Erythroblast (primary cell): ENCODE measurements around the gene NRP1.

Experiments
- DNase-seq, 2 experiments: peaks; one replicate each; lab custom pipeline; 2025; lab: John Stamatoyannopoulos, UW
- GATA1 ChIP-seq: IDR thresholded peaks from 2 replicates; pipeline ENCODE4 v1.6.1; 2011; ENCODE audit warnings: low read depth, mild to moderate bottlenecking, control low read depth, low read length, moderate library complexity
- POLR2A ChIP-seq: IDR thresholded peaks from 2 replicates; pipeline ENCODE4 v1.6.1; 2011; ENCODE audit warnings: mild to moderate bottlenecking, low read length

Gene NRP1

DNA sequence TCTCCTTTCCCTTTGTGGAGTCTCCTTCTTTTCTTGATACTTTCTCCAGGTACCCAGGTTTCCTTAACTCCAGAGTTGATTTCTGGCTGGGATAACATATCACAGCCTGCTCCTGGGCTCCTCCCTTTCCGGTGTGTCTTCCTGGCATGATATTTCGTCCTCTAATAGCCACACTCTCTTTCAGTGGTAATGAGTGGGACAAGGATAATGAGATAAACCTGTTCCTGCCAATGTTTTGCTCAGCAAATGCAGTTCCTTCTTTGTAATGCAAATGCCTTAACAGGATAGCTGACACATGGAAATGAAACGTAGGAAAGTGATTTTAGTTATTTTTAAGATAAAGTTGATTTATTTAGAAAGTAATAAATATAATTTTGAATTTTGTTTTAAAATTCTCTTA, 168.6 kb downstream of the NRP1 start:
- no peak for DNase-seq
- TF ChIP-seq GATA1 = no peak
- TF ChIP-seq POLR2A = no peak

DNA sequence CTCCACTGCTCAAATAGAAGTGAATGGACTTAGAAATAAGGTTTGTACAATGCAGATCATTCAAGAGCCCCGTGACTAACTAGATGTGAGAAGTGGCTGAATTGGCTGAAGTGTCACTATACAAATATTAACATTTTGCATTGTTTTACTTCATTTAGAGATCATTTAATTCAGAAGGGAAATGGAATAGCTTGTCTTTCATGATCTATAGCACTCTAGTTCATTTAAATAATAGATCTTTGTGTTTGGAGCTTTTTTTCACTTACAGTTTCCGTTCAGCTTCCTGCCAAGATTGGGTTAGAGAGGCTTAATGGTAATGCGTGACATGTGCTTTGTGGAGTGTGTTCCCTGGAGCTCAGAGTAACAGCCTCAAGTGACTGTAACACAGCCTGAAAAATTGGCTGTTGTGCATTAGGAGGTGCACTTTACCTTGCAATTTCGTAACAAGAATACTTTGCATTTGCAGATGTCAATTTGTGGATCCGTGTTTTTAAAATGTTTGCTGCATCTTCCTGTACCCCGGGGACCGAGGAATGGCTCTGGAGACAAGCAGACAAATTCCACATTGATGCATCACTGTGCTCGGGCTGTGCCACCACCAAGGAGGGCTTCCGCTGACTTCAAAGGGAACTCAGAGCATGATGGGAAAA, 170.3 kb downstream of the NRP1 start:
- DNase-seq = no peak
- no peak for TF ChIP-seq POLR2A
- no peak for TF ChIP-seq GATA1

DNA sequence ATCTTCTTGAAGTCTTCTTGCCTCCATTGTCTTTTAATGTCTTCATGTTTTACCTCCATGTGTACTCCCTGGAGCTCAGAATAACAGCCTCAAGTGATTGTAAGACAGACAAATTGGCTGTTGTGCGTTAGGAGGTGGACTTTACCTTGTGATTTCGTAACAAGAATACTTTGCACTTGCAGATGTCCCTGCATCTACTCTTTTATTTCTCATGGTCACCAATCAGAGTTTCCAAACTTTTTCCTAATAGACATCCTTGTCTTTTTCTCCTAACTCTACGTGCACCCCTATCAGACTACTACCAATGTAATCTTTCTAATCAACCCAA, 172.3 kb downstream of the NRP1 start:
- TF ChIP-seq GATA1 (no peak), POLR2A (no peak)
- no peak for DNase-seq

DNA sequence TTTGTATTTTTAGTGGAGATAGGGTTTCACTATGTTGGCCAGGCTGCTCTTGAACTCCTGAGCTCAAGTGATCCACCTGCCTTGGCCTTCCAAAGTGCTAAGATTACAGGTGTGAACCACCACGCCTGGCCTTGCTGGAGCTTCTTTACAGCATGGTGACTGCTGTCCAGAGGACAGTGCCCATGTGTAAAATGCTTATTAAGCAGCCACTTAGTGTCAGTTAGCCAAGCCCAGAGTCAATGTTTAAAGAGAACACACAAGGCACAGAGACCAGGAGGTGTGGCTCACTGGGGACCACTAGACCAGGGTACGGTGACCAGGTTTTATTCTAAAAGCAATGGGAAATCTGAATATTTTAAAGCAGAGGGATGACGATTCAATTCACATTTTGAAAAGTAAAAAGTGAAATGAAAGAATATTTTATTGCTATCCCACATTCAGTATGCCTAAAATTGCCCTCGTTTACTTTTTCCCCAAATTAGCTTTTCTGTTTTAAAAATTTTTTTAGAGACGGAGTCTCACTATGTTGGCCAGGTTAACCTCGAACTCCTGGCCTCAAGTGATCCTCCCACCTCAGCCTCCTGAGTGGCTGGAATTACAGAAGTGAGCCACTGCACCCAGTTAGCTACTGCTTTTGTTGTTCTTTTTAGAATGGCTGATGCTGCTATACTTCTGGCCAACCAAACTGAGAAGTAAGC, 172.8 kb downstream of the NRP1 start:
- no peak for DNase-seq
- TF ChIP-seq GATA1 = no peak
- no peak for TF ChIP-seq POLR2A

DNA sequence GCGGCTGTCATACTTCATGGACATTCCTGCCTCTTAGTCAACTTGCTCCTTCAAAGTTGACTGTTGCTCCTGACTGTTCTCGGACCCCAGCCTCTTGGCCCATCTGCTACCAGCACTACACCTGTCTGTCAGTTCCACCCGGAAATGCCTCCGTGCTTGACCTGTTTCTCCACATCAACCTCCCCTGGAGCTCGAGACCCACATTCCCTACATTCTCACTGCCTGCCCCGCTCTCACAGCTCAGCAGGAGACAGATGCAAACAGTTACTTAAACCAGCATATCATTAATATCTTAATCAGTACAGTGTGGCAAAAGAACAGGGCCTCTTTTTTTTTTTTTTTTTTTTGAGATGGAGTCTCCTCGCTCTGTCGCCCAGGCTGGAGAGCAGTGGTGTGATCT, 174.3 kb downstream of the NRP1 start:
- DNase-seq = no peak
- no peak for TF ChIP-seq POLR2A

DNA sequence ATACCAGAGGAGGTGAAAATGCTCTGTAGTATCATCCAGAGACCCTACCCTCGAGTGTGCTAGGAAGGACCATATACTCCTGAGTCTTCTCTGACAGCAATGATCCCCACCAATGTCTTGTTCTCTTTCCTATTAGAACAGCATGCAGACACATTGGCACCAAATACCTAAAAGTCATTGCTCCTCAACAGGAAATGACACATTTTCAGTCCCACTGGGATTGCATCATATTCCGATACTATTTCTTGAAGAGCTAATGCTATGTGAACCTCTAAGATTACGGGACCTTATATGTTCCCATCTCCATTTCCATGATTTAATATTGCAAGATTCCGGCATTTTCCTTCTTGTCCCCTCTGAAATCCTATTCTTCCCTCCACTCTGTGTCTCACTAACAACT, 177.4 kb downstream of the NRP1 start:
- DNase-seq = no peak

DNA sequence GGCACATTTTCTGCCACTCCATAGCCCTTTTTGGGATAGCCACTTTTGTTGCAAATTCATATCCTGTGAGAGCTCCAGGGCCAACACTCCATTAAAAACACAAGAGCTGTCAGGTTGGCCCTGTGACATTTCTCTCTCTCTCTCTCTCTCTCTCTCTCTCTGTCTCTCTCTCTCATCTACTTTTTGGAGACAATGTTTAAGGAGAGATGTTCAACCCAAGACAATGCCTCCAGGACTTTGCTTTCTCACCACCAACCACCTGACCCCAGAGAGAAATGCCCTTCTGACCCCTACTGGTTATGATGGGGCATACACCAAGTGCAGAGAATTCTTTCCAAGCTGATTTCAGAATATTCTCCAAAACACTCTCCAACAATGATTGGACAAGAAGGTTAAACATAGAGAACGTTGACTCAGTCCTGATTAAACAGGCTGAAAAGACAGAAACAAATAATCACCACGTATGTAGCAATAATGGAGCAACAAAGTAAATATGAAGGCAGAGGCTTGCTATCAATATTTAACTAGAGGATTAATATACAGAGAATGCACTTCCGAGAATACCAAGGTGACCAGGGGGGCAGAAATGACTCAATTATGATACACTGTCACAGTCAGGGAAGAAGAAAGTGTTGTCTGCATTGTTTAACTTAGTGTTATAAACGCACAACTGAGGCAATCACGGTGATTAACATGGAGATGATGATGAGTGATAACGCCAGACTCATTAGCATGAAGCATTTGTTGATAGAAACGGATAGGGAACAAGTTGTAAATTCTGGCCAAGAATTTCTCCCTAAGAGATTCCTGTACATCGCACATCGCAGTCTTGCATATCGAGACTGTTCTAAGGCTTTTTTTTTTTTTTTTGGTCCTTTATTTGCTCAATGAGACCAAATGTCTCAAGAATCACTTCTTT, 178.5 kb downstream of the NRP1 start:
- TF ChIP-seq POLR2A (no peak), GATA1 (no peak)
- peak in 1 of 2 experiments; percentile 16 for DNase-seq

More for the DNA sequence above, 177.4 kb downstream of the NRP1 start:
- TF ChIP-seq GATA1 = no peak
- TF ChIP-seq POLR2A = no peak

DNA sequence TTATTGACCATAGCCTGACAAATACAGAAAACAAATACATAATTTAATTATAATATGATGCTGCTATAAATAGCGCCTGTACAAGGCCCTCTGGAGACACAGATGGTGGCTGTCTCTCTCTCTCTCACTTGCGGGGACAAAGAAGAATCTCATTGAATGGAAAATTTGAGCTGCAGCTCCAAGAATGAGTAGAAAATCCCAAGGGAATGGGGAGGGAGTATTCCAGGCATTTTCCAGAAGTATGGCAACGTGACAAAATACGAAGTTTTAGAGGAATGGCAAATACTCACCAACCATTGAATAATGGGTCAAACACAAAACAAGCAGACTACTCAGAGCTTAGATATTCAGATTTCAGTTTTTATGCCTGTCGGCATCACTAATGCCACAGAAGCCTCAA, 179.9 kb downstream of the NRP1 start:
- DNase-seq = no peak
- no peak for TF ChIP-seq POLR2A
- TF ChIP-seq GATA1 = no peak

DNA sequence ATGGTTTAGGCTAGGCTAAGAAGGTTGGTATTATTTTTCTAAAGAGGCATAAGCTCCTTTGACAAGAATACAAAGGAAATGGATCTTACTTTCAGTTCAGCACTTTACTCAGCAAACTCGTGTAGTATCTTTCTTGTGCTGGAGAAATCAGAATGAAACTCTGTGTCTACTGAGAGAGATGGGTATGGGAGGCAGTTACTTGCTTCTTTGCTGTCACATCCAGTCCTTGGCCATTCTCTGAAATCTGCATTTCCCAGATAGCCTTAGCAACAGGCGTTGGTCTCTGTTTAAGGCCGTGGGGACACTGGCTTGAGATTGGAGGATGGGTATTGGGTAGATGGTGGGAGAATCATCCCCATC, 180.5 kb downstream of the NRP1 start:
- DNase-seq = no peak
- no peak for TF ChIP-seq POLR2A
- no peak for TF ChIP-seq GATA1

DNA sequence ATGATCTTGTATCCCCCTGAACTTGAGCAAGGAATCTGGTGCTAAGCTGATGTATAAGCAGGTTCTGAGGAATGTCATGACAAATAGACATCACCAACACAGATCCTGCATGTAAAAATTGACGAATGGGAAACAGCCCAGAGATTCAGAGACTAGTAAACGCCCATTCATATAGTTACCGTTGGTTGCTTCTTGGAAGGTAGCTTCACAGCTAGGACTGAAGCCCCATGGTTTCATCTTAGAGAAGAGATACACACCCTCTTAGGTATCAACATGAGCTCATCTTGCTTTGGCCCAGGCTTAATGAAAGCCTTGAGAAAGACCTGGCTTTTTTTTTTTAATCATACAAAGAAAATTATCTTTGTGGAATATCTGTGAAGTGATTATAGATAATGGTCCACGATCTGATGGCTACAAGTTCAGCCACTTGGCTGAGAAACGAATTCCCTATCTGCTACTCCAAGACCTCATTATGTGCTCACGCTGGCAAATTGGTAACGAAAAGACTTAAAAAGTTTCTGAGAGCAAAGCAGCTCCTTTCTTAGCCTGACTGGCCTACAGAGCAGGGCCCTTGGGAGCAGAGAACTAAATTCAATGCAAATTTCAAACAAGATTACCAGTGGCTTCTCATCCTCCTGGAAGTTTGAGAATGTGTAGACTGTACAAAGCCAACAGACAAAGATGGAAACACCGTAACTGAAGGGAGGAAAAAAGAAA, 181.1 kb downstream of the NRP1 start:
- DNase-seq = no peak

DNA sequence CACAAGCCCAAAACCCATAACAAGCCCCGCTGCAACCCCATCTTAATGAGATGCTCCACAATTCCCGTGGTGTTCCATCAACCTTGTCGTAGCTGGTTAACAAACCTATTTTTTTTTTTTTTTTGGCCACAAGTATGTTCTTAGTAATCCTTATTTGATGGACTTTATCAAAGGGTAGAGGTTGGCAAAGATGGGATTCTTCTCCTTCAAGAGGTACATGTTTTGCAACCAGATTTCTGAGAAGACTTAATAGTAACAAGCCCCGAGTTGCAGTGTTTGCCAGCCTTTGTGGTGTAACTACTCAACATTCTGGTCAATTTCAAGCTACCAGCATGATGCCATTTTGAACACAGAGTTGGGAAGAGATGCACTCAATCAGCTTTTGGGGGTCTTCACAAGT, 181.7 kb downstream of the NRP1 start:
- TF ChIP-seq GATA1 (no peak), POLR2A (no peak)
- no peak for DNase-seq

More for the DNA sequence above, 181.1 kb downstream of the NRP1 start:
- no peak for TF ChIP-seq GATA1
- no peak for TF ChIP-seq POLR2A

DNA sequence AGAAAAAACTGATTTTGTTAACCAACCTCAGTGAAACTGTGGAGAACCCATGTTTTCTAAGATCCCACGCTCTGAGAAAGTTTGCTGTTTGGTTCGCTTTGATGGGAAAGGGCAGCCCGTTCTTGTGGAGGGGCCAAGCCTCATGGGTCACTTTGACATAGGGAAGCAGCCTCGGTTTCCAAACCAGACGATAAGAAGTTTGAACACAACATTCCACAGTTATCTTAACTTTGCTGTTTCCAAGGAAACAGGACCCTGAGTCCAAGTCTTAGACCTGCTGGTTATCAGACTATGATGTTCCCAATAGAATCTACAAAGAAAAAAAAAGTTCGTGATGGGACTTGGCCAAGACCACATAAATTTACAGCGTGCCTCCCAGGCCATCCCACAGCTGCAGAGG, 182.3 kb downstream of the NRP1 start:
- DNase-seq = no peak
- no peak for TF ChIP-seq POLR2A
- no peak for TF ChIP-seq GATA1

DNA sequence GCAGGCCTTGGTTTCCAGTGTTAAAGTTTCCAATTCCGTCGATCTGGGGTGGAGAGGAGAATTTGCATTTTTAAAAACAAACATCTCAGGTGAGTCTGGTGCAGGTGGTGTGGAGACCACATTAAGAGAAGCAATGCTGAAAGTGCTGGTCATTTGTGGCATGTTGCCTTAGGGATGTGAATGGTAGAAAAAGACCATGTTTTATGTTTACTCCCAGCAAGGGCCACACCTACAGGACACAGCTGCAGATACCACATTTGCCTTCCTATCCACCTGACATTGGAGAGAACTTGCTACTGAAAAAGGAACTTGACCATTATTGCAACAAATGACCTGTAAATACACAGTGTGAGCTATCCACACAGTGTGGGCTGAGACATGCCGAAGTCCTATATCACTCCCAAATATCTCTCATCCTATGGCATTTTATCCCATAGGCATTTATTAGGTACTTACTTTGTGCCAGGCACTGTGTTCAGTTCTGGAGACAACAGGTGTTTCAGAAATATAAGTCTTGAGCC, 183.1 kb downstream of the NRP1 start:
- no peak for TF ChIP-seq GATA1
- TF ChIP-seq POLR2A = no peak
- DNase-seq = no peak

DNA sequence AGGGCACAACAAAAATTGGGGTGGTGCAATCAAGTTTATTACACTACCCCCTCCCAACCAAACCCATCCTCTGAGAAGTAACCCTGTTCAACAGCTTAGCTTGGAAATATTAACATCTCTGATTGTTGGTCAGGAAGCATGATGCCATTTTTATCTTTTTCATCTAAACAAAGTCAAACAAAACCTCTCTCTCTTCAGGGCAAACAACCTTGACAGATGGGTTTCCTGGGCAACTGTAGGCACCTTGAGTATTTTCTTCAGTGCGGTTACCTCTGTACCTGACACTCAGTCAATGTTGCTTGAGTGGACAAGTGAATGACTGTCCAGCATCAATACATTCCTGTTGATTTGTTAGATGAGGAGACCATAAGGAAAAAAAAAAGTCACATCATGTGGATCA, 183.6 kb downstream of the NRP1 start:
- no peak for DNase-seq
- TF ChIP-seq POLR2A (no peak), GATA1 (no peak)
